SU-DHL-6 (cell line): Measurements from ENCODE around the gene NELL1.

Experiments
- H2AFZ ChIP-seq: fragments of 200-600 bp; sonication (generic); 2 replicates; pipeline ENCODE4 v1.6.1; 2014; ENCODE audit warnings: low read depth, mild to moderate bottlenecking, moderate library complexity, mixed read lengths, antibody characterized with exemption, low read length; ENCODE audit not compliant: severe bottlenecking
- H3F3A ChIP-seq: fragments of 200-600 bp; shearing (Covaris generic); 2 replicates; pipeline ENCODE4 v1.6.0; 2016; ENCODE audit warnings: antibody characterized with exemption, mild to moderate bottlenecking; ENCODE audit not compliant: insufficient read depth
- H3K27ac ChIP-seq: fragments of 200-600 bp; sonication (generic); 2 replicates; pipeline ENCODE4 v1.5.1; 2016; ENCODE audit warnings: low read depth, mild to moderate bottlenecking, low read length, moderate library complexity, mixed read lengths
- H3K27me3 ChIP-seq: fragments of 200-600 bp; sonication (generic), shearing (Covaris generic); 2 replicates; pipeline ENCODE4 v1.6.0; 2014; ENCODE audit warnings: mild to moderate bottlenecking, low read length
- H3K36me3 ChIP-seq: fragments of 200-600 bp; sonication (generic); 2 replicates; pipeline ENCODE4 v1.6.1; 2014; ENCODE audit warnings: mild to moderate bottlenecking, low read length, mixed read lengths
- H3K4me2 ChIP-seq: fragments of 300-600, 200-600 bp; shearing (Covaris generic), sonication (generic); 2 replicates; pipeline ENCODE4 v1.6.0; 2014; ENCODE audit warnings: low read length, low read depth, mild to moderate bottlenecking; ENCODE audit not compliant: poor library complexity, severe bottlenecking
- H3K4me3 ChIP-seq: fragments of 200-600 bp; sonication (generic); 2 replicates; pipeline ENCODE4 v1.5.1; 2014; ENCODE audit warnings: antibody characterized with exemption, low read length, mild to moderate bottlenecking, mixed read lengths; ENCODE audit not compliant: insufficient read depth, poor library complexity, severe bottlenecking
- H3K79me2 ChIP-seq: fragments of 200-600 bp; sonication (generic); 2 replicates; pipeline ENCODE4 v1.6.1; 2014; ENCODE audit warnings: mild to moderate bottlenecking, low read length, moderate library complexity; ENCODE audit not compliant: insufficient read depth
- H3K9ac ChIP-seq: fragments of 200-600 bp; sonication (generic); 2 replicates; pipeline ENCODE4 v1.7.0; 2014; ENCODE audit warnings: mild to moderate bottlenecking, low read length
- H3K9me2 ChIP-seq: fragments of 200-600 bp; sonication (generic); replicated peaks from 2 replicates; pipeline ENCODE4 v1.6.1; 2014; ENCODE audit warnings: low read length; ENCODE audit not compliant: insufficient read depth
- H3K9me3 ChIP-seq: fragments of 200-600 bp; sonication (generic); 2 replicates; pipeline ENCODE4 v1.6.1; 2014; ENCODE audit warnings: low read length, mixed read lengths; ENCODE audit not compliant: insufficient read depth
- H4K20me1 ChIP-seq: fragments of 200-600 bp; sonication (generic); 2 replicates; pipeline ENCODE4 v1.6.1; 2014; ENCODE audit warnings: low read depth, mild to moderate bottlenecking, antibody characterized with exemption, low read length, moderate library complexity, mixed read lengths
- EZH2phosphoT487 ChIP-seq: fragments of 200-600 bp; sonication (generic), shearing (Covaris generic); conservative IDR thresholded peaks from 2 replicates; pipeline ENCODE4 v1.6.1; 2018; ENCODE audit warnings: mild to moderate bottlenecking, antibody characterized with exemption, low read length, moderate library complexity, mixed read lengths
- TF ChIP-seq, protein P1 (sequence below): fragments of 200-600 bp; sonication (generic); IDR thresholded peaks from one replicate; pipeline ENCODE4 v1.5.1; 2017; ENCODE audit warnings: antibody characterized with exemption, mild to moderate bottlenecking, low read length, moderate library complexity; ENCODE audit not compliant: insufficient read depth, poor library complexity, severe bottlenecking

NELL1 gene

DNA sequence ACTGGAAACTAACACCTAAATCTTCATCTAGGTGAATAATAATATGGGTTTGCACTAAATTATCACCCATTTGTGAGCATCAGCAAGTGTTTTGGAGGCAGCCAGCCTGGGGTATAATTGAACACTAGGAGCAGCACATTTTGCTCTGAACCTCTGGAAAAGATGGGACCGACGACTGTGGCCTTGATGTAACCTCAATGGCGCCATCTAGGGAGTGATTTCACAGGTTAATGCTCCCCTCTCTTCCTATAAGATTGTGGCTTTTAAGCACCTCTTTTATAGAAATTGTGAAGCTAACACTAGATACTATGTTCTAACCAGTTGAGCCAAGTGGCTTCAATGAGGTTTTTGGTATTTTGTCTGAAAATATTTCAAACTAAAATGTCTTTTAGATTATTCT is 203.7 kb downstream of the NELL1 start:
- Histone ChIP-seq H3K4me2 (no peak overlapping the region), H3K4me3 (no peak overlapping the region), H3K27me3 (no peaks in the 10 kb centered on the region), H3K9me2 (no peaks in the 10 kb centered on the region), H3K27ac (no peak overlapping the region), H3K9ac (no peak overlapping the region), H3K9me3 (no peaks in the 10 kb centered on the region), H3K36me3 (no peaks in the 10 kb centered on the region), H4K20me1 (no peaks in the 10 kb centered on the region), H3K79me2 (no peaks in the 10 kb centered on the region), H2AFZ (no peak overlapping the region), H3F3A (no peaks in the 10 kb centered on the region)
- TF ChIP-seq, protein P1, sequence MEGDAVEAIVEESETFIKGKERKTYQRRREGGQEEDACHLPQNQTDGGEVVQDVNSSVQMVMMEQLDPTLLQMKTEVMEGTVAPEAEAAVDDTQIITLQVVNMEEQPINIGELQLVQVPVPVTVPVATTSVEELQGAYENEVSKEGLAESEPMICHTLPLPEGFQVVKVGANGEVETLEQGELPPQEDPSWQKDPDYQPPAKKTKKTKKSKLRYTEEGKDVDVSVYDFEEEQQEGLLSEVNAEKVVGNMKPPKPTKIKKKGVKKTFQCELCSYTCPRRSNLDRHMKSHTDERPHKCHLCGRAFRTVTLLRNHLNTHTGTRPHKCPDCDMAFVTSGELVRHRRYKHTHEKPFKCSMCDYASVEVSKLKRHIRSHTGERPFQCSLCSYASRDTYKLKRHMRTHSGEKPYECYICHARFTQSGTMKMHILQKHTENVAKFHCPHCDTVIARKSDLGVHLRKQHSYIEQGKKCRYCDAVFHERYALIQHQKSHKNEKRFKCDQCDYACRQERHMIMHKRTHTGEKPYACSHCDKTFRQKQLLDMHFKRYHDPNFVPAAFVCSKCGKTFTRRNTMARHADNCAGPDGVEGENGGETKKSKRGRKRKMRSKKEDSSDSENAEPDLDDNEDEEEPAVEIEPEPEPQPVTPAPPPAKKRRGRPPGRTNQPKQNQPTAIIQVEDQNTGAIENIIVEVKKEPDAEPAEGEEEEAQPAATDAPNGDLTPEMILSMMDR, result peak; percentile 40
- no peak for TF ChIP-seq EZH2phosphoT487

DNA sequence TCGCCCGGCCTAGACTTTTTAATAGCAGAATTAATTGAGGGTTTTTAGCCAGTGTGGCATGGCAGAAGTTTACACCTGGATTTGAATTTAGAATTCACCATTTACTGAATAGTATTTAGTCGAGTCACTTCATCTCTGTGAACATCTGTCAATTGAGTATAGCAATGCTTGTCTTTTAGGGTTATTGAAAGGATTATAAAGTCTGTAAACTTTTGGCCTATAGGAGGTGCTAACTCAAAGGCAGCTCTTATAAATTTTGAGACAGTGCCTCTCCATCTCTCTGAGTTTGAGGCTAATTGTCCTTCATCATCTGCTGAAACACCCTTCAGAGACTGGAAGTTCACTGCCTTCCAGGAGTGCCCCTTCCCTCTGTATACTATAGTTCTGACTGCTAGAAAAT is 205.0 kb downstream of the NELL1 start:
- H3F3A ChIP-seq, result no peaks in the 10 kb centered on the region
- no peak overlapping the region for H3K27ac ChIP-seq
- H3K36me3 ChIP-seq, result no peaks in the 10 kb centered on the region
- TF ChIP-seq, protein P1, result no peak
- TF ChIP-seq EZH2phosphoT487, result no peak
- no peak overlapping the region for H2AFZ ChIP-seq
- no peaks in the 10 kb centered on the region for H3K9me2 ChIP-seq
- no peak overlapping the region for H3K4me2 ChIP-seq
- no peaks in the 10 kb centered on the region for H4K20me1 ChIP-seq
- H3K9me3 ChIP-seq, result no peaks in the 10 kb centered on the region
- H3K79me2 ChIP-seq, result no peaks in the 10 kb centered on the region
- H3K9ac ChIP-seq, result no peak overlapping the region
- no peaks in the 10 kb centered on the region for H3K27me3 ChIP-seq
- no peak overlapping the region for H3K4me3 ChIP-seq

DNA sequence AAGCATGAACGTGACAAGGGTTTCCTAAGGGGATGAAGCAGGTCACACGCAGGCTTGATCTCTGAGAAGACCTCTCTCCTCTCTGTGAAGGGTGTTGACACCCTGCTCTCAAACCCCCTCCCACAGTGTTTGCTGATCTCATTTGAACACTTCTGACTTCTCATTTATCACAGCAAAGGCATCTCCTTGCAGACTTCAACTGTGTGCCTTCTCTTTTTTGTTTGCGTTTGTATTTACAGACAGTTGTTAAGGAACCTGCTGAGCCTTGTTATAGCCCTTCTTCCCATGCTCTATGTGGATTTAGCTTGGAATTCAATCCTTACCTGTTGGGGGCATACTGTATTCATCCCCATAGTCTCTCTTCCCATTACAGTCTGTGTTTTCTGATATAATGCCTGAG is 206.5 kb downstream of the NELL1 start:
- Histone ChIP-seq H3K4me3 (no peak overlapping the region), H3F3A (no peaks in the 10 kb centered on the region), H4K20me1 (no peaks in the 10 kb centered on the region), H3K4me2 (no peak overlapping the region), H3K27ac (no peak overlapping the region), H3K36me3 (no peaks in the 10 kb centered on the region), H2AFZ (no peak overlapping the region), H3K27me3 (no peaks in the 10 kb centered on the region), H3K9ac (no peak overlapping the region), H3K9me2 (no peaks in the 10 kb centered on the region), H3K9me3 (no peaks in the 10 kb centered on the region), H3K79me2 (no peaks in the 10 kb centered on the region)
- no peak for TF ChIP-seq EZH2phosphoT487
- TF ChIP-seq, protein P1, result no peak

DNA sequence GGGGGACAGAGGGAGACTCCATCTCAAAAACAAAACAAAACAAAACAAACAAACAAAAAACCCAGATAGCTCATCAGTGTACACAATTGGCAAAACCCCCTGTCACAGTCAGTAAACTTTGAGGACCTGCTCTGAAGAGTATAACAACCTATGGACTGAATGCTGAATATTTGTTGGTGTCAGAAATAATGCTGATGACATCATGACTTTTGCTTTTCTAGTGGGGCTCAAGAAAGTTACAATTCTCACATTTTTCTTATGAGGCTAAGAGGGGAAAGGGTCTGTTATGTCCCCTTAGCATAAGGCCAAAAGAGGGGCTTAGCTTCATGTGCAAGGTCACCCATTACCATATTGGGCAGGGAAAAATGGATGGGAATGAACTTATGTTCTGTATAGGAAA is 207.4 kb downstream of the NELL1 start:
- H3K9me2 ChIP-seq, result no peaks in the 10 kb centered on the region
- H3K9me3 ChIP-seq, result no peaks in the 10 kb centered on the region
- no peak overlapping the region for H3K27ac ChIP-seq
- H3K9ac ChIP-seq, result no peak overlapping the region
- no peak overlapping the region for H3K4me3 ChIP-seq
- H3K79me2 ChIP-seq, result no peaks in the 10 kb centered on the region
- TF ChIP-seq, protein P1, result no peak
- no peak for TF ChIP-seq EZH2phosphoT487
- no peaks in the 10 kb centered on the region for H4K20me1 ChIP-seq
- no peak overlapping the region for H2AFZ ChIP-seq
- no peaks in the 10 kb centered on the region for H3K36me3 ChIP-seq
- no peaks in the 10 kb centered on the region for H3F3A ChIP-seq
- H3K4me2 ChIP-seq, result no peak overlapping the region
- H3K27me3 ChIP-seq, result no peaks in the 10 kb centered on the region
